Measurements from ENCODE around the gene FCN2. TPM values are rescaled to one million over a fixed set of nuclear protein-coding genes. Genes with fewer than 3 reads are reported as not detected.

Gene FCN2
- polyA plus RNA-seq, 5 donors: 0.11 to 0.20 (median 0.14) TPM; not detected in 2

DNA sequence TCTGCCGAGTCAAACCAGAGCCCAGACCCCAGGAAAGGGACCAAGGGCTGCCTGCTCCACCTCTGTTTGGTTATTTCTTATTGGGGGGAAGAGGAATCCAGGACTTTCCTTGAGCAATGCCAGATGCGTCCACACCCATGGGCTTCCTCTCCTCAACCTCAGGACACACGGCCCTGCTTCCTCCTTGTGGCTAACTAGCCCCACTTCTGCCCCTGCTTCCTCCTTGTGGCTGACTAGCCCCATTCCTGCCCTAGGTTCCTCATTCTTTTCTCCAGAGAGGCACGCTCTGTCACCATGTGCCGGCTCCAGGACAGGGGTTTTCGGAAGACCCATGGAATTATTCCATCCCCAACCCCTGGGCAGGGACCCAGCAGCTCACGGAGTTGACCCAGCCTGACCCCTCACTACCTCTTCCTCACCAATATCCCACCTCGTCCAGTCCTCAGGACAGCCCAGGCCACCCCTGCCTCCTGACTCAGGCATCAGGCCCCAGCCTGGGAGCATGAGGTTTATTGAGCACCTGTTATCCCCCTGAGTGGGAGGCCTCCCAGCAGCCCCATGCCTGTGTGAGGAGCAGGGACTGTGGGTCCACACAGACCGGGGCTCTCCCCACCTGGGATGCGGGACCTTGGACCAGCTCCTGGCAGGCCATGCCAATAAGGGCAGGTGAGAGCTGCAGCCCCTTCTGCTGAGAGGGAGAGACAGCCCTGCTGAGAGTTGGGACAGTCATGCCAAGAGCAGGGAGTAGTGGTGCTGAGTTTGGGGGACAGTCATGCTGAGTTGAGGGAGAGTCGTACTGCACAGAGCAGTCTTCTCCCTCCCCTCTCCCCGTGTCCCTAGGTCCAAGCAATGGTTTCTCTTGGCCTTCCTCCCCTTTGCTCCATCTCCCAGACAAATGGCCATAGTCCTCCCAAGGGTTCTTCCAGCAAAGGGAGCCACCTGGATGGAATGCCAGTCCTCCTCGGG, 48.9 kb downstream of the FCN2 start:
- DNase-seq: no peak

GRCh38 chr9:134930398-134930797, 49.8 kb downstream of the FCN2 start:
- no peak for DNase-seq

GRCh38 chr9:134932171-134932570, 51.6 kb downstream of the FCN2 start:
- DNase-seq: no peak

- no peak for DNase-seq
Observed at GRCh38 chr9:134932606-134933005, 52.0 kb downstream of the FCN2 start.

DNA sequence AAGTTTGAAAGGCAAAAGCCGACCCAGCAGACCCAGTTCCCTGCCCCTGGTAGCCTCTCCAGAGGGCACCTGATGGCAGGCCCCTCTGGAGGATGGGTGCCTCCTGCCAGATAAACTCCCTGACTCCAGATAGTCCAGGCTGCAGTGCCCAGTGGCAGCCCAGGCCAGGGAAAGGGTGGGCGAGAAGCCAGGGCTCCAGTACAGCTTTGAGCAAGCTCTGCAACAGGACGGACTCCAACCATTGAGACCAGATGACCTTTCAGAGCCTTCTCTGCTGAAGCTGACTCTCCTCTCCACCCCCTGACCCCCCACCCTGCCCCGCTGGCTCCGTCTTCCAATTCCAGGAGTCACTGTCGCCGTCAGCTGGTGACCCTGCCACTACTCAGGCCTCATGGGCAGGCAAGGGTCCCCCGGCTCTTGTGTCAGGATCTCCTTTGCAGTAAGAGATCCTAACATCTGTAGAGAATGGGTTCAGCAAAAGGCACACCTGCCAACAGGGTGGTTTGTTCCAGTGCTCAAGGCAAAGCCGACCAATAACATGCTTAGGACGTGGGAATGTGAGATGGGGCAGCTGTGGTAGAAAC, 52.6 kb downstream of the FCN2 start:
- no peak for DNase-seq

DNA sequence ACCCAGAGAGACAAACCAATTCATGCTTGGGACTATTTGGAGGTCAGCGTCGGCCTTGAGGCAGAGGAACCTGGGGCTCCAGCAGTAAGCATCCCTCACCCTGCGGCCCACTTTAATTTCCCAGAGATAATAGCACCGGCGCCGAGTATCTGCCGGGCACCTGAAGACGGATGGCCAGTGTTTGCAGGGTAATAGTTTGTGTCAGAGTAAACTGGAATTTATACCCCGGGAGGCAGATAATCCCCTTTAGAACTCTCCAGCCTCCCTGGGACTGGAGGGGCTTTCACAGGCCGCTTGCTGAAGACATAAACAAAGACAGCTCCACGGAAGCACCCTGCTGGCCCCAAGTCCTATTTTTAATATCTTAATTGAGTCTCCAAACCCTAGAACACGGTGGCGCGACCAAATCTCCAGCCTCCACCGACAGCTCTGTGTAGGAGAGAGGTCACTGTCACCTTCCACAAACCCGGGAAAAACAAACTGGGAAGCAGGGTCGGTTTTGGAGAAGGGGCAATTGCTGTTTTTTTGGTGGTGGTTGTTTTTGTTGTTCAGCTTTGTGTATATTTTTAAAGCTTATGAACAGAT, 54.5 kb downstream of the FCN2 start:
- no peak for DNase-seq

DNA sequence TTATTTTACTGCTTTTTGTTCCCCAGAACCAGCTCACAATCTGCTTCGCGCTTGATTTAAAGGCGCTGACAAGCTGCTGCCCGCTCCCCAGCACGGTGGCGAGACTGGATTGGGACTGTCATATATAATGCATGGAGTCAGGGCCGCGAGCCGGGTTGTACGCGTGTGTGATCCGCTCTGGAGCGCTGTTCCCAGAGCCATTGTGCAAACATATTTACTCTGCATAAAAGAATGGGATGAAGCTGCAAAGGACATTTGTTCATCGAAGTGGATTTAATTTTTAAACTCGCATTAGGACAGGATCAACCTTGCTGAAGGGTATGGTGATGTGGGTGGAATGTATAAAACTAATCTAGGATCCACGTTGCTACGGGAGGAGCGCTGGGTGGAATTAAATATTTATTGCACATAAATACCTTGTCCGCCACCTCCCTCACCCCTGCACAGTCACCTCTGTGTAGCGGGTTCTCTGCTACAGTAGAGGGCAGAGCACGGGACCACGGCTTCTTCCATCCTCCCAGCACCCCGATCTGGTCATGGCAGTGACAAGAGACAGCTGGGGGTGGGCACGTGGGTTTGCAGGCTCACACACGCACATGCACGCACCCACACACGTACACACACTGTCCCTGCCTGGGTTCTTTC, 55.2 kb downstream of the FCN2 start:
- DNase-seq: no peak

DNA sequence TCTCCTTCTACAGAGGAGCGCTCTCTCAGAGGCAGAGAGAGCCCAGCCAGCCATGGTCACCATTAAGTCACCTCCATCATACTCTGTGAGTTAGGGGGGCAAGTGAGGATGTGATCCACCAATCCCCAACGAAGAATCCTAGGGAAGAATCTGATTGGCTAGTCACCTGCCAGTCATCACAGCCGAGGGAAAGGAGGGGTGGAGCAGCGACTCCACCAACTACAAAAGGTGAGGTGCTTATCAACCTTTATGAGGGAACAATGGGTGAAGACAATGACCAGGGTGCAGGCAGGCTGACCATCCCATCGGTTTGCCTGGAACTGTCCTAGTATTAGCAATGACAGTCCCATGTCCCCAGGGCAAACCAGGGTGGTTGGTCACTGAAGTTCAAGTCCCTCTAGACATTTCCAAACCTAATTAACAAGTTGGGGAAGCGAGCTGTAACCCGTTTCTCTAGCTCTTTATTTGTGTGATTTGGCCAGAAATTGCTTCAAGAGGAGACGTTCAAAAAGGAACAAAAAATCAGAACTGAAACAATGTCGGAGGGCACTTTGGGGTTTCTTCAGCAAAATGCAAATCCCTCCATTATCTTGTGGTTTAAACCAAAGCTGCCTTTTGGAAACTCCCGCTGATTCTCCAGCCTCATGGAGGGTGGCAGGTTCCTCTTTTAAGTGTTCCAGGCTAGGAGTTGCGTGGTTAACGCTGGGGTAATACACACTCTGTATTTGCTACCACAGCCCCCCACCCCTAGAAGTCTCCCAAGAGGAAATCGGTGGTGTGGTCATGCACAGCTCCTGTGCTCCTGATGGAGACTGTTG, 55.9 kb downstream of the FCN2 start:
- no peak for DNase-seq

Other genes starting within 250 kb of the FCN2 start
- 100 to 1,000 TPM; 130 to 279 (median 160) TPM for gene COL5A1, start 239.0 kb upstream of the FCN2 start, polyA plus RNA-seq (ENCODE audit: insufficient read depth in 1 of 5, insufficient read length in 5 of 5, low replicate concordance in 1 of 5)
- 1 to 10 TPM; 2.8 to 6.7 (median 5.5) TPM for gene FCN1, start 37.1 kb downstream of the FCN2 start, polyA plus RNA-seq (ENCODE audit: insufficient read depth in 1 of 5, insufficient read length in 5 of 5, low replicate concordance in 1 of 5)
- gene OLFM1, start 206.9 kb downstream of the FCN2 start, polyA plus RNA-seq (ENCODE audit: insufficient read depth in 1 of 5, insufficient read length in 5 of 5, low replicate concordance in 1 of 5): 10 to 100 TPM in 3 of 5 donors, 1 to 10 TPM in 2; 8.1 to 16.1 (median 14.6) TPM

All from right lung (tissue), 5 donors.